Renal cortex interstitium (tissue), 15 donors: ENCODE measurements around the gene CASP12. TPM values are rescaled to one million over a fixed set of nuclear protein-coding genes. Genes with fewer than 3 reads are reported as not detected.
A peak's percentile ranks its signal among the peaks of the same experiment; 100 is the strongest.
"Not testable (repeated sequence)": the region's sequence is repeated elsewhere in the genome, so short reads cannot be mapped to it uniquely, and the experiment has no call there.

Source experiments
- DNase-seq, 11 donors: peaks; one replicate each; pipeline ENCODE4 v3.0.0-alpha.2; 2013; ENCODE audit warnings: low read depth in 9 of 11, low spot score in 4 of 11; ENCODE audit errors: extremely low read depth in 1 of 11
- long read RNA-seq, 16 experiments: transcript quantifications; one replicate each; lab custom pipeline, GENCODE V29; 2026
- polyA plus RNA-seq, 3 donors: library from polyadenylated mRNA; unstranded; fragments of 120-200 nt; gene quantifications; one replicate each; pipeline ENCODE4 v1.2.1, GENCODE V29; 2013; ENCODE audit not compliant: insufficient read length in 3 of 3

The CASP12 gene
- under 1 TPM; 0.58 to 0.69 (median 0.62) TPM for polyA plus RNA-seq
- long read RNA-seq, donor 1: 0 reads
- long read RNA-seq, donor 2: 0 reads
- long read RNA-seq, donor 3: 0 reads
- long read RNA-seq, donor 4: 0 reads
- long read RNA-seq, donor 5: 0 reads
- long read RNA-seq, donor 6: 0 reads
- long read RNA-seq, donor 7: 0 reads
- long read RNA-seq, donor 8: 0 reads
- long read RNA-seq, donor 9: 0 reads
- long read RNA-seq, donor 10: 0 reads
- long read RNA-seq, donor 11: 0 reads
- long read RNA-seq, donor 12: 0 reads
- long read RNA-seq, donor 13: 0 reads
- long read RNA-seq, donor 14: 0 reads
- long read RNA-seq, donor 15: 0 reads
- long read RNA-seq, donor 16: 0 reads

- peak in 2 of 11 donors; percentile 2 to 4 for DNase-seq
Observed at GRCh38 chr11:104897891-104898684, at the start of gene CASP12. Gene CASP12 (minus strand): TSS chr11:104898460.

DNA sequence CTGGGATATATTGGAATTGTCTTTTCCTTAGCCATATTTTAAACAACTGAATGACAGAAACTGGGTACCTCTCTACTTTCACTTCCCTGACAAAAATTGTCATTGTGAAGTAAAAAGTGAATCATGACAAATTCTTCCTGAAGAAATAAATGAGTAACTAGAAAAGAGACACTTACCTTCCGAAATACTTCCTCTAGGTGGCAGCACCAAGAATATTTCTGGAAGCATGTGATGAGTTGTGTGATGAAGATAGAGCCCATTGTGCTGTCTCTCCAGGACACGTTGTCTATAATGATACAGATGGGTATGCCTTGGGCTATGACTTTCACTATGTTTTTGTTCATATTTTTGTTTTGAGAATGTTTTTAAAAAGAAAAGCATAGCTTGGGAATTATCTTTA lies 48.6 kb upstream of the CASP12 start:
- DNase-seq: peak in 1 of 11 donors; percentile 5

DNA sequence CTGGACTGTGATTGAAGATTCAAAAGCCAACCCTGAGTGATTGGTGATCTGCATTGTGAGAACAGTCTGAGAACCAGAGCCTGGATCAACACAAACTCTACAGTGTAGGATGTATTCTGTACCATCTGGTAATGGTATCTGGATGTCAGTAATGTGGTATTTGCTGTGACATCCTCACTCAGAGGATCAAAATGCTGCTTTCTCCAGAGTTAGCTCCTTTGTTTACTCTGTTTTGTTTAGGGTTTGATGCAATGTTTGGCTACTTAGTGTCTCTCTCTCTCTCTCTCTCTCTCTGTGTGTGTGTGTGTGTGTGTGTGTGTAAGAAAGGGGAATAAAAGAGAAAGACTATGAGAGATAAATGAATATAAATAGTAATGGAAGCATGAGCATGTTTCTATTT lies 45.8 kb upstream of the CASP12 start:
- no peak for DNase-seq

DNA sequence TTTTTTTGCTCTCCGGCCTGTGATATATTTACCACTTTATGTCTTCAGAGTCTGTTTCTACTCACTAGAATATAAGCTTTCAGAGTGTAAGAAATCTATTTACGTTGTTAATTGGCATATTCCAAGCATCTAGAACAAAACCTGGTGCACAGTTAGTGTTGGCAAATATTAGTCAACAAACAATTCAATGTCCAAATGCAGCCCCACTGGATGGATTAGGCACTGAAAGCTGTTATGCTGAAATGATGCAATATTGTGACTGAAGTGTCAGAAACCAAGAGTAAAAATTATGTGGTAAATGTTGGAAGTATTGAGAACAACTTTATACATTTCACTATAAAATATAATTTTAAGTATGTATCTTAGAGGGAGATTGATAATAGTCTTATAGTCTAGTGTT lies 45.3 kb upstream of the CASP12 start:
- DNase-seq: no peak

- no peak for DNase-seq
Observed at GRCh38 chr11:104934594-104934993, 36.3 kb upstream of the CASP12 start.

GRCh38 chr11:104934073-104934472 lies 35.8 kb upstream of the CASP12 start:
- DNase-seq: not testable (repeated sequence)

GRCh38 chr11:104928811-104929210 lies 30.6 kb upstream of the CASP12 start:
- DNase-seq: no peak

DNA sequence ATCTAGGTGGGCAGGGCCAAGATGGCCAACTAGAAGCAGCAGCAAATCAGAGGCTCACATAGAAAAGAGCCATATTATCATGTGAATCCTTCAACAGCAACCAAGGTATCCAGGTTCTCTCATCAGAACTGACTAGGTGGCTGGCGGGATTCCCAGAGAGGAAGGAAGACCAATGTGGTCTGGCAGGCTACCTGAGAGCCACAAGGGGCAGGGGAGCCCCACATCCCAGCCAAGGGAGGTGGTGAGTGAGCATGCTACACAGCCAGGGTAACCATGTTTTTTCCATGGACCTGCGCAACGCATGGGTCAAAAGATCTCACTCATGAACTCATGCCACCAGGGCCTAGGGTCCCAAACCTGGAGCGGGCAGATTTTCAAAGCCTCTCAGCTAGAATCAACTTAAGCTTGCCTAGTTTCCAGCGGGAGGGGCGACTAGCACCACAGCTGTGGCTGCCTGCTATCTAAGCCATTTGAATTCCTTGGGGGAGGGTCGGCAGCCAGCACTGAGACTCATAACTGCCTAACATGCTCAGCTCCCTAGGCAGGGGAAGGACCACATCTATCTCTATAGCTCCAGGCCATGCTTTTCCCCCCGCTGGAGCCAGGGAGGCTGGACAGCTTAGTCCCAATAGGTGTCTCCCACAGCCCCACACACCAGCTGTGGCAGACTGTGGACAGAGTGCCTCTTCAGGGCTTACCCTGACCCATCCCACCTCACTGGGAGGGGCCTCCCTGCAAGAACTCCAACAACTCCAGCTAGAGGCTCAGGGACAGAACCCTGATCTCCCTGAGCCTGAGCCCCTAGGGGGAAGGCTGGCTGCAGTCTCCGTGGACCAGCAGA lies 28.7 kb upstream of the CASP12 start:
- DNase-seq: no peak

GRCh38 chr11:104925850-104926249 lies 27.6 kb upstream of the CASP12 start:
- DNase-seq: no peak

- DNase-seq: no peak
Observed at GRCh38 chr11:104918113-104918824, 20.0 kb upstream of the CASP12 start.

DNA sequence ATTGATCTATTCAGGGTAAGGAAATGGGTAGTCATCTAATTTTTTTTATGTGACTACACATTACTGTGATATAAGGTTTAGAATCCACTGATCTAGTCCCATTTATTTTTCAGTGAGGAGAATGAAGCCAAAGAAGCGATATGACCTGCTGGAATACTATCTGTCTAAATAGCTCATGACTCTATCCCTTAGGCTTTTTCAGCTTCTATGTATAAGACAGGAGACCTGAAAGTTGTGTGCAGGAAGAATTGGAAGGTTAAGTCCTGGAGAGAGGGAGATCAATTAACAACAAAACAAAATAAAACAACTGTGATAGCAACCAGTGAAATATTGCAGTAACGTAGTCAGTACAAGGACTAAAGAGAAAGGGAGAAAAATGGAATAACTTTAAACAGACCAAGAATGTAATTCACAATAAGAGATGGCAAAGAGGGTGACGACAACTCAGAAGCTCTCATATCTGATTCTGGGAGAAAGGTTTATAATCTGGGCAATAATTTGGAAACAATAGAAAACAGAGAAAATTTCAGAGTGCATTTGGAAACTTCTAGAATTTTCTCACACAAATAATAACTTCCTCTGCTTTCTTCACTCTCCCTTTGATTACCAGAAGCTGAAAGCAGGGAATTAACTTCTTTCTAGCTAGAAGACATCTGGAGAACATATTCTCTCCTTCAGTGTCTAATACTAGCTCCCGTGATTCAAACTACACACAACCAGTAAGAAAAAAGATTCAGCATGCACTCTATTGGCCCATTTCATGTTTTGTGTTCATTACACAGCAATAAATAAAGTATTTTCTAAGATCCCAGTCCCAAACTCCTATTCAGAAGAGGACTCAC lies 19.2 kb upstream of the CASP12 start:
- no peak for DNase-seq

- no peak for DNase-seq
Observed at GRCh38 chr11:104916442-104916841, 18.2 kb upstream of the CASP12 start.

- no peak for DNase-seq
Observed at GRCh38 chr11:104912102-104912501, 13.8 kb upstream of the CASP12 start.

DNA sequence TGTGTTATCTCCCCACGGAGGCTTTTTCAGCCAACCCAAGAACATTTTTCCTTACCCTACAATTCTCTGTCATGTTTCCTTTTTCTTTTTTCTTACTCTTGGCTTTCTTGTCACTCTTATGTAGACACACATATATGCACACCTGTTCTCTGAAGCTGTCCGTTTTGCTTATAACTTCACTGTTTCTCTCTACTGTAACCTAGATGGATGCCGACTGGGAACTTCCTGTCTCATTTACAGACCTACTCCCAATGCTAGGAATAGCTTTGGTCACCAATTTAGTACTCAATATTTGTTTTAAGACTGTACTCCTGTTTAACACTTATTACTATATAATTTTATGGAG lies 9.9 kb upstream of the CASP12 start:
- no peak for DNase-seq

- no peak for DNase-seq
Observed at GRCh38 chr11:104907521-104908185, 9.4 kb upstream of the CASP12 start.

- DNase-seq: no peak
Observed at GRCh38 chr11:104905271-104905670, 7.0 kb upstream of the CASP12 start.

- no peak for DNase-seq
Observed at GRCh38 chr11:104899226-104899625, 966 bp upstream of the CASP12 start.

- no peak for DNase-seq
Observed at GRCh38 chr11:104898685-104899013, 389 bp upstream of the CASP12 start.
